GM12864 (cell line): ENCODE results near the gene NOS1AP.

Source experiments
- DNase-seq: peaks from one replicate; pipeline ENCODE4 v3.0.0-alpha.2; 2011; ENCODE audit warnings: low read depth
- H3K4me3 ChIP-seq: 2 replicates; pipeline ENCODE4 v1.5.1; 2011; ENCODE audit warnings: mild to moderate bottlenecking, low read depth, low read length, control low read depth
- CTCF ChIP-seq: IDR thresholded peaks from 2 replicates; pipeline ENCODE4 v1.5.1; 2011; ENCODE audit warnings: low read depth, mild to moderate bottlenecking, moderate library complexity, low read length, control low read depth, inconsistent platforms; ENCODE audit errors: missing control alignments

Gene NOS1AP

GRCh38 chr1:162157469-162157868 is 88.0 kb downstream of the NOS1AP start:
- no peak for DNase-seq
- H3K4me3 ChIP-seq: no peak overlapping the region
- no peak for TF ChIP-seq CTCF

DNA sequence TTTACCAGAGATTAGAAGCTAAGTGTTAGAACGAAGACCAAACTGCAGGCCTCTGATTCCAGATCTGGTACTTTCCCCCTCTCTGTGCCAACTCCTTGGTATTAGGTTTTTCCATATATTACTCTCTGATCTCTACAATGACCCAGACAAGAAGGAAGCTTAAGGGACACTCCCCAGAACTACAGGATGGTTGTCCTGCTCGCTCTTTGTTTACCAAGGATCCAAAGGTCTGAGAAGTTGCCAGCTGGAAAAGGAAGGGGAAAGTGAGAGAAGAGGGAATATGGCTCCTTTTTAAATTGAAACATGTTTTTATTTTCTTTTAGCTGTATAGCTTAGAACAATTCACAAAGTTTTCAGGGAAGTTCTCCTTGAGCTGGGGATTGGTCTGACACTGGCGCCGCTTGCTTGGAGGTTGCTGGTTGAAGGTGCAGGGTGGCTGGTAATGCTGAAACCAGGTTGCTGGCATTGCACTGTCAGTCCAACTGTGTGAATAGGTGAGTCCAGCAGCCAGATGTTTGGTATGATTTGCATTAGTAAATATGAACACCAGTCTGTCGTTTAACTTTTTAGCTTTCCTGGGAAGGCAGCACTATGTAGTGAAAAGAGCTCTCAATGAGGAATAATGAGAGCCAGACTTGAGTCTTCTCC is 89.3 kb downstream of the NOS1AP start:
- no peak overlapping the region for H3K4me3 ChIP-seq
- no peak for DNase-seq
- no peak for TF ChIP-seq CTCF

GRCh38 chr1:162159515-162159914 is 90.0 kb downstream of the NOS1AP start:
- DNase-seq: no peak
- no peak for TF ChIP-seq CTCF
- no peak overlapping the region for H3K4me3 ChIP-seq

DNA sequence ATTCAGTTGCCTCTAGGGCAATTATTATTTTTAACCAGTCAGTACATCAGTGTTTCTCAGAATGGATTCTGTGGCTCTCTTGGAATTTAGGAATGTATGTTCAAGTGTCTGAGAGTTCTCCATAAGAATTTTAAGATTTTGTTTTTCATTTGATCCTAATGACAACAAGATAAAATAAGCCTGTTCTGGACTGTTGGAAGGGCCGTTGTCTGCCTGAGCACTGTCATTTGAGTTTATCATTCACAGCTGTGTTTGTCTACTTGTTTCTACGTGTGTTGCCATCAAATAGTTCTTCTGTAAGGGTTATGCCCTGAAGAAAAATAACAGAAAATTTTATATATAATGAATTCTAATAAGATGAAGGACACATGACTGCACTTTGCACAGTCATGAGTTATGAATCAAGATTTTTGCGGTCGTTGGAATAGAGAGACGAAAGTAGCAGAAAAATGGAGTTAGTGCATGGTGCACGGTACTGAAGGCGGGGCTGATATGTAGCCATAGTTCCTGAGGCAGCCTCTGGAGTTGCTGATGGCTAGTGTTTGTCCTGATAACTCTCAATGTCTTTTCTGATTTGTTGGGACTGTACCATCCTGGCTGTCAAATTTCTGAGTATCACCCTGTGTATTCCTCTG is 92.5 kb downstream of the NOS1AP start:
- H3K4me3 ChIP-seq: no peak overlapping the region
- no peak for DNase-seq
- no peak for TF ChIP-seq CTCF

DNA sequence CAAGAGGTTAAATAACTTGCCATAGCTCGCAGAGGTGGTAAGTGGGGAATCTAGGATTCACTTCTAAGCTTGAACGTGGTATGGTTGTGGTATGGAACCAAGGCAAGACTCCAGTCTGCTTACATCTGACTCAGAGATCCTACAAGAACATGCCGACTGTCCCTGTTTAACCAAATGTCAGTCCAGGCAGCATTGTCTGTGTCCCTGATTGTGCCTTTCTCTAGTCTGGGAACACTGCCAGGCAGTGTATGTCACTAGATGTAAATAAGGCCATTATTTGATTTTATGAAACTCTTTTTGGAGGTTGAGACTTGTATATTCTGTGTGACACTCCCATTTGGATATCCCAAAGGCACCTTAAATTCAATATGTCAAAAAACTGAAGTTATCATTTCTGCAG is 96.0 kb downstream of the NOS1AP start:
- no peak overlapping the region for H3K4me3 ChIP-seq
- no peak for DNase-seq
- TF ChIP-seq CTCF: no peak

DNA sequence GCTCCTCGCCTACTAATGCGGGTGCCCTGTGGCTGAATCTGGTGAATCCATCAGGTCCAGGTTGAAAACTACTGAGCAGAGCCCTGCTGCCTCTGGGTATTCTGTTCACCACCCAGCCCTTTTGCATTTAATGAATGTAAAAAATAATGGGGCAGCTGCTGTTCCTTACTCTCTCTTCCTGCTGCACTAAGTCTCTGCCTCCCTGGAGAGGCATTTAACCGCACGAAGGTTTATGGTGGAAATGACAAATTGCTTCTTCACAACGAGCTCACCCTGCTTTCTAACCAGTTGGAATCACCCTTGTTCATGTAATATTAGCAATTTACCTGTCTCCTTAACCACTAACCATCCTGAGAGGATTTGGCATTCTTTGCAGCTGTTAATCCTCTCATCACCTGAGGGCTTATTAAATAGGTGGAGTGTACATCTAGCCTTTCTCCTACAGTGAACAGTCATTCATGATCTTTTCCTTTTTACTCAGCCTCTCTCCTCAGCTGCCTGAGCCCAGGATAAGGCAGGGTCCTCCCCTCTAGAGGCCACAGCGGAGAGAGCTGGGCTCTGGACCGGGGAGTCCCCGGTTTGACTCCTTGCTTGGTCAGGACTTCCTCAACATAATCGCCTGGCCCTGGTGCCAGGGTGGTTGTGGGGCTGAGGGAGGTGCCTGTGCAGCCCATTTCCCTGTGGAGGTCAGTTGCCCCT is 97.6 kb downstream of the NOS1AP start:
- no peak for DNase-seq
- no peak for TF ChIP-seq CTCF
- no peak overlapping the region for H3K4me3 ChIP-seq
